CD14-positive monocyte (primary cell): ENCODE measurements around the gene DNASE1. TPM values are rescaled to one million over a fixed set of nuclear protein-coding genes. Genes with fewer than 3 reads are reported as not detected.

Source experiments
- DNase-seq, 3 donors: peaks; one replicate each; pipeline ENCODE4 v3.0.0-alpha.2; 2011 to 2022
- H2AFZ ChIP-seq: 2 replicates; pipeline ENCODE4 v1.6.0; 2012; ENCODE audit warnings: mild to moderate bottlenecking, low read depth, low read length, inconsistent platforms; ENCODE audit not compliant: insufficient read depth, poor library complexity, severe bottlenecking
- H3K27ac ChIP-seq, 2 donors: 1 replicate in 1 of 2; 2 replicates in 1 of 2; pipeline ENCODE4 v1.5.1; 2012 to 2013; ENCODE audit warnings: low read length in 2 of 2, control low read depth in 1 of 2, inconsistent platforms in 1 of 2, low read depth in 1 of 2, mild to moderate bottlenecking in 1 of 2
- H3K27me3 ChIP-seq, 2 donors: one replicate each; pipeline versions ENCODE4 v1.6.0 to v1.6.1; 2011 to 2013; ENCODE audit warnings: low read length in 2 of 2; ENCODE audit not compliant: control insufficient read depth in 2 of 2, insufficient read depth in 2 of 2
- H3K36me3 ChIP-seq, 2 donors: replicated peaks in 1 of 2; 1 replicate in 1 of 2; 2 replicates in 1 of 2; pipeline versions ENCODE4 v1.5.1 to v1.6.1; 2012 to 2013; ENCODE audit warnings: low read length in 2 of 2, control low read depth in 1 of 2, inconsistent platforms in 1 of 2, mild to moderate bottlenecking in 1 of 2; ENCODE audit not compliant: insufficient read depth in 2 of 2, control insufficient read depth in 1 of 2
- H3K4me1 ChIP-seq, 2 donors: 1 replicate in 1 of 2; 2 replicates in 1 of 2; pipeline versions ENCODE4 v1.5.1 to v1.6.1; 2012 to 2013; ENCODE audit warnings: low read length in 2 of 2, control low read depth in 1 of 2, inconsistent platforms in 1 of 2, mild to moderate bottlenecking in 1 of 2, moderate library complexity in 1 of 2; ENCODE audit not compliant: insufficient read depth in 2 of 2, control insufficient read depth in 1 of 2
- H3K4me2 ChIP-seq: replicated peaks from 2 replicates; pipeline ENCODE3; 2012; ENCODE audit warnings: low read length, moderate library complexity, mild to moderate bottlenecking; ENCODE audit not compliant: poor library complexity, severe bottlenecking; ENCODE audit errors: extremely low read depth
- H3K4me3 ChIP-seq, 3 experiments: fragments of 200-600 bp in 1 of 3; sonication (generic) in 1 of 3; replicated peaks in 1 of 3; 1 replicate in 2 of 3; 2 replicates in 1 of 3; pipeline ENCODE4 v1.5.1; 2011 to 2013; ENCODE audit warnings: low read length in 3 of 3, mild to moderate bottlenecking in 3 of 3, control low read depth in 2 of 3, low read depth in 2 of 3, inconsistent platforms in 1 of 3, moderate library complexity in 1 of 3
- H3K79me2 ChIP-seq: 2 replicates; pipeline ENCODE4 v1.6.0; 2012; ENCODE audit warnings: mild to moderate bottlenecking, control low read depth, inconsistent platforms, low read length, moderate library complexity; ENCODE audit not compliant: insufficient read depth
- H3K9ac ChIP-seq: 2 replicates; pipeline ENCODE4 v1.6.0; 2017; ENCODE audit warnings: low read length, mild to moderate bottlenecking; ENCODE audit not compliant: insufficient read depth, poor library complexity, severe bottlenecking
- H3K9me3 ChIP-seq, 2 donors: replicated peaks in 1 of 2; 1 replicate in 1 of 2; 2 replicates in 1 of 2; pipeline versions ENCODE4 v1.5.1 to v1.6.1; 2012 to 2013; ENCODE audit warnings: low read length in 2 of 2, control low read depth in 1 of 2; ENCODE audit not compliant: control insufficient read depth in 1 of 2, insufficient read depth in 1 of 2
- H4K20me1 ChIP-seq: 2 replicates; pipeline ENCODE4 v1.6.0; 2012; ENCODE audit warnings: mild to moderate bottlenecking, low read length, control low read depth, moderate library complexity; ENCODE audit not compliant: insufficient read depth
- H3K27ac Mint-ChIP-seq, 7 donors: one replicate each; pipeline ENCODE4 v1.8.0; 2020; ENCODE audit warnings: mild to moderate bottlenecking in 7 of 7, mixed read lengths in 7 of 7, moderate library complexity in 6 of 7, inconsistent platforms in 2 of 7
- H3K27me3 Mint-ChIP-seq, 3 donors: one replicate each; pipeline ENCODE4 v1.8.0; 2021 to 2022; ENCODE audit warnings: low read depth in 3 of 3, mild to moderate bottlenecking in 3 of 3, mixed read lengths in 3 of 3, moderate library complexity in 3 of 3, inconsistent platforms in 1 of 3
- H3K36me3 Mint-ChIP-seq, 2 donors: one replicate each; pipeline ENCODE4 v1.8.0; 2020; ENCODE audit warnings: mixed read lengths in 2 of 2, inconsistent platforms in 1 of 2, mild to moderate bottlenecking in 1 of 2
- H3K4me1 Mint-ChIP-seq: one replicate; pipeline ENCODE4 v1.8.0; 2020; ENCODE audit warnings: mild to moderate bottlenecking, mixed read lengths
- H3K4me3 Mint-ChIP-seq, 2 donors: one replicate each; pipeline ENCODE4 v1.8.0; 2020; ENCODE audit warnings: mild to moderate bottlenecking in 2 of 2, mixed read lengths in 2 of 2, moderate library complexity in 1 of 2
- H3K9me3 Mint-ChIP-seq, 7 donors: one replicate each; pipeline ENCODE4 v1.8.0; 2020 to 2022; ENCODE audit warnings: mixed read lengths in 7 of 7, mild to moderate bottlenecking in 6 of 7, moderate library complexity in 6 of 7, inconsistent platforms in 2 of 7
- CTCF ChIP-seq: fragments of 200-600 bp; IDR thresholded peaks from one replicate; pipeline ENCODE4 v1.8.0; 2022; ENCODE audit warnings: antibody characterized with exemption, mild to moderate bottlenecking
- WGBS: methylation state at CpG from one replicate; pipeline ENCODE4 v1.1.5; 2013; ENCODE audit warnings: missing lambda C conversion rate; ENCODE audit not compliant: insufficient coverage; 5-methylcytosine and 5-hydroxymethylcytosine counted together
- intact Hi-C, 2 donors: fragments of 100-400 bp; cut with micrococcal nuclease; formaldehyde crosslinking; loops; one replicate each; pipeline versions ENCODE4 v1.15.0 to v1.15.1; 2023
- polyA plus RNA-seq, 3 donors: library from polyadenylated mRNA; depleted of rRNA in 1 of 3; unstranded in 2 of 3; stranded (reverse) in 1 of 3; fragments of 300-500 nt in 2 of 3; fragments of >200 nt in 1 of 3; fragmentation: Illumina TruSeq in 2 of 3; gene quantifications; 1 replicate in 2 of 3; 2 replicates in 1 of 3; pipeline ENCODE4 v1.2.3, GENCODE V29; 2012 to 2021

The DNASE1 gene
- polyA plus RNA-seq, 3 donors = 1.5 to 21.1 TPM; not detected in 1

GRCh38 chr16:3609895-3610697, 44.4 kb upstream of the DNASE1 start:
- intact Hi-C loops = loop anchor here in 1 of 2 donors (2.0 to 10.0 kb wide), 2 partner anchors 107 to 575 kb away; partner anchors contain the start of gene TRAP1
- H2AFZ ChIP-seq = peak overlapping the region; percentile 92
- peaks cover 29 to 33% of the 10 kb centered on the region in 2 donors for H3K4me1 ChIP-seq
- peak overlapping the region in 1 of 2 donors; percentile 70 for H3K27ac ChIP-seq
- Mint-ChIP-seq H3K27ac (peak overlapping the region; percentile 8 to 97 (median 69)), H3K4me3 (peak overlapping the region; percentile 89 to 98), H3K36me3 (peaks cover 18 to 38% of the 10 kb centered on the region in 2 donors), H3K27me3 (peaks cover 0 to 1% (median 0%) of the 10 kb centered on the region in 3 donors), H3K9me3 (no peaks in the 10 kb centered on the region), H3K4me1 (peaks cover 47% of the 10 kb centered on the region)
- H3K9ac ChIP-seq = peak overlapping the region; percentile 84
- no peak for TF ChIP-seq CTCF
- peaks cover 0 to 25% of the 10 kb centered on the region in 2 donors for H3K36me3 ChIP-seq
- H3K27me3 ChIP-seq = no peaks in the 10 kb centered on the region
- peak; percentile 30 to 62 (median 59) for DNase-seq
- H3K9me3 ChIP-seq = no peaks in the 10 kb centered on the region
- peak overlapping the region; percentile 82 to 97 (median 90) for H3K4me3 ChIP-seq
- H4K20me1 ChIP-seq = peaks cover 8% of the 10 kb centered on the region
- H3K79me2 ChIP-seq = peaks cover 47% of the 10 kb centered on the region
- peak overlapping the region; percentile 92 for H3K4me2 ChIP-seq
- WGBS = 51% methylated on average over 9 of the region's 14 CpGs

- Histone ChIP-seq H2AFZ (peak overlapping the region; percentile 92), H3K79me2 (peaks cover 54% of the 10 kb centered on the region), H3K27ac (peak overlapping the region in 1 of 2 donors; percentile 70), H3K4me3 (peak overlapping the region; percentile 82 to 97 (median 90)), H3K9me3 (no peaks in the 10 kb centered on the region), H3K36me3 (peaks cover 0 to 30% of the 10 kb centered on the region in 2 donors), H3K9ac (peak overlapping the region; percentile 84), H3K27me3 (no peaks in the 10 kb centered on the region), H3K4me1 (peaks cover 29 to 33% of the 10 kb centered on the region in 2 donors), H3K4me2 (peak overlapping the region; percentile 92), H4K20me1 (peaks cover 15% of the 10 kb centered on the region)
- intact Hi-C loops = loop anchor here in 1 of 2 donors (2.0 to 10.0 kb wide), 2 partner anchors 106 to 574 kb away; partner anchors contain the start of gene TRAP1
- DNase-seq = no peak
- WGBS = 0% methylated on average over 3 of the region's 10 CpGs
- Mint-ChIP-seq H3K4me3 (peak overlapping the region; percentile 89 to 98), H3K27me3 (peaks cover 0 to 1% (median 0%) of the 10 kb centered on the region in 3 donors), H3K36me3 (peaks cover 23 to 38% of the 10 kb centered on the region in 2 donors), H3K9me3 (no peaks in the 10 kb centered on the region), H3K4me1 (peaks cover 53% of the 10 kb centered on the region), H3K27ac (peak overlapping the region; percentile 8 to 97 (median 70))
- TF ChIP-seq CTCF = no peak
Measured at GRCh38 chr16:3610698-3611145, 43.8 kb upstream of the DNASE1 start.
